ENCODE measurements around the gene PRKAG2. TPM values are rescaled to one million over a fixed set of nuclear protein-coding genes. Genes with fewer than 3 reads are reported as not detected.

PRKAG2 gene
- total RNA-seq, 1 experiment from 2014 or later: 23.9 TPM

- BruUV-seq (replicated peaks): no TSS peak
- no peaks in the 10 kb centered on the region for H3K9me2 ChIP-seq (replicated peaks; ENCODE audit: low read length)
- no peaks in the 10 kb centered on the region for H3K9me3 ChIP-seq (ENCODE audit: low read length)
- no peaks in the 10 kb centered on the region for H3K27me3 ChIP-seq (ENCODE audit: low read length)
- H3K9ac ChIP-seq (ENCODE audit: low read length): no peak overlapping the region
- ATAC-seq: no peak
- H3K4me1 ChIP-seq (ENCODE audit: insufficient read depth, low read length): peaks cover 16% of the 10 kb centered on the region
- no peaks in the 10 kb centered on the region for H3K79me2 ChIP-seq (ENCODE audit: low read length)
- no peak for TF ChIP-seq EZH2 (IDR thresholded peaks at IDR 0.05; ENCODE audit: low read length, unreplicated experiment)
- TF ChIP-seq CTCF (conservative IDR thresholded peaks at IDR 0.05; ENCODE audit: low read depth, low read length): no peak
- TF ChIP-seq EZH2phosphoT487 (IDR thresholded peaks at IDR 0.05; ENCODE audit: borderline replicate concordance, low read length): no peak
- H3K27ac ChIP-seq (ENCODE audit: low read length): no peak overlapping the region
- CTCF ChIA-PET: no interaction called here
- DNase-seq: no peak
- no peak overlapping the region for H3K4me2 ChIP-seq (ENCODE audit: low read length)
- H2AFZ ChIP-seq (ENCODE audit: low read length): no peak overlapping the region
- H3K4me3 ChIP-seq (ENCODE audit: low read length): no peak overlapping the region
- intact Hi-C loops (cut with micrococcal nuclease): no loop called here
- no peaks in the 10 kb centered on the region for H3F3A ChIP-seq (ENCODE audit: low read length, unreplicated experiment)
- POLR2A ChIA-PET (ENCODE audit: unreplicated experiment): no interaction called here
- no peaks in the 10 kb centered on the region for H3K36me3 ChIP-seq (ENCODE audit: low read depth, low read length)
- no peaks in the 10 kb centered on the region for H4K20me1 ChIP-seq (ENCODE audit: low read length)
Measured at GRCh38 chr7:151725844-151726651, 150.9 kb downstream of the PRKAG2 start.

GRCh38 chr7:151724920-151725584, 151.9 kb downstream of the PRKAG2 start:
- ChIA-PET POLR2A (ENCODE audit: unreplicated experiment) (interaction anchor here (0.6 kb wide), 1 partner anchor 28 kb away, joined by 3 read pairs; no protein-coding TSS in a partner anchor), CTCF (no interaction called here)
- no peaks in the 10 kb centered on the region for H3F3A ChIP-seq (ENCODE audit: low read length, unreplicated experiment)
- no peak overlapping the region for H3K4me2 ChIP-seq (ENCODE audit: low read length)
- no peaks in the 10 kb centered on the region for H3K36me3 ChIP-seq (ENCODE audit: low read depth, low read length)
- TF ChIP-seq EZH2phosphoT487 (IDR thresholded peaks at IDR 0.05; ENCODE audit: borderline replicate concordance, low read length) (no peak), CTCF (conservative IDR thresholded peaks at IDR 0.05; ENCODE audit: low read depth, low read length) (no peak), EZH2 (IDR thresholded peaks at IDR 0.05; ENCODE audit: low read length, unreplicated experiment) (no peak)
- no peaks in the 10 kb centered on the region for H3K9me2 ChIP-seq (replicated peaks; ENCODE audit: low read length)
- H3K4me1 ChIP-seq (ENCODE audit: insufficient read depth, low read length): peaks cover 16% of the 10 kb centered on the region
- H3K79me2 ChIP-seq (ENCODE audit: low read length): no peaks in the 10 kb centered on the region
- H3K9me3 ChIP-seq (ENCODE audit: low read length): no peaks in the 10 kb centered on the region
- no peak overlapping the region for H3K4me3 ChIP-seq (ENCODE audit: low read length)
- no peaks in the 10 kb centered on the region for H3K27me3 ChIP-seq (ENCODE audit: low read length)
- no peaks in the 10 kb centered on the region for H4K20me1 ChIP-seq (ENCODE audit: low read length)
- DNase-seq (no peak), ATAC-seq (no peak)
- intact Hi-C loops (cut with micrococcal nuclease): no loop called here
- H3K27ac ChIP-seq (ENCODE audit: low read length): no peak overlapping the region
- no peak overlapping the region for H3K9ac ChIP-seq (ENCODE audit: low read length)
- no peak overlapping the region for H2AFZ ChIP-seq (ENCODE audit: low read length)
- no TSS peak for BruUV-seq (replicated peaks)

Data from PC-3 (cell line).